ENCODE measurements around the gene TSPAN14. TPM values are rescaled to one million over a fixed set of nuclear protein-coding genes. Genes with fewer than 3 reads are reported as not detected.

TSPAN14 gene
- total and polyA plus RNA-seq, 2 of the 13 experiments (the other 11 are each of a cell fraction or from before 2014, with no cell fraction given), result 24.1 to 80.6 TPM

DNA sequence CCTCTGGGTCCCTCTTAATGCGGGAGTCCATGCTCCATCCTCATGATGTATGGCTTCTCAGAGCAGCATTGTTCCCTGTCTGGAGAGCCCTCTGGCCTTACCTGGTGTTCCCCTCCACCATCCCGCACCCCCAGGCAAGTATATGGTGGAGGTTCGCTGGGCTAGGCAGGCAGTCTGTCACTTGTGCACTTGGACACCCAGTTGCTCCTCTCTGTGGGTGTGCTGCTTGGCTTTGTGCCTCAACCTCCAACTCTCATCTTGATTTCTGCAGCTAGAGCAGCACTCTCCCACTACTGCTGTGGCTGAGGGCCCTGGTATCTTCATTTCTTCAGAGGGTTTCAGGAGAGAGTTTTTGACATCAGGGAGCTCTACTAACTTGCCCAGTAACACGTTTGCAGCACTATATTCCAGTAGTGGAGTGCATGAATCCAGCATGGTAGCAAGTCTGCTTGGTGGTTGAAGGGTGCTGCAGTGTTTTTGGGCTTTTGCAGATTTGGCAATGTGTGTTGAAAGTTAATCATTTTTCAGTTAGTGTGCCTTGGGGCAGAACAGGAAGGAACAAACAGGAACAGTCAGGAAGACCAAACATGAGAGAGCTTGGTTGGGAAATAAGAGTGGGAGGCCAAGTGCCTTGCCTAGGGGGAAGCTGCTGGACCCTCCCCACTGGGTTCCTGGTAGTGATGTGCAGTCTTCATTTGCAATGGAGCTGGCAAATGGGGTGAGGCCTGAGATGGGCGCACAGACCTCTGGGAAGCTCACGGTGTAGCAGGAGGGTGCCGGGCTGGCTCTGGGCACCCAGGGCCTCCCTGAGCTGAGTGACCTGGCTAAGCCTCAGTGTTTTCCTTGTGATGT is 37.4 kb downstream of the TSPAN14 start (continued):
- TF ChIP-seq, protein P1, sequence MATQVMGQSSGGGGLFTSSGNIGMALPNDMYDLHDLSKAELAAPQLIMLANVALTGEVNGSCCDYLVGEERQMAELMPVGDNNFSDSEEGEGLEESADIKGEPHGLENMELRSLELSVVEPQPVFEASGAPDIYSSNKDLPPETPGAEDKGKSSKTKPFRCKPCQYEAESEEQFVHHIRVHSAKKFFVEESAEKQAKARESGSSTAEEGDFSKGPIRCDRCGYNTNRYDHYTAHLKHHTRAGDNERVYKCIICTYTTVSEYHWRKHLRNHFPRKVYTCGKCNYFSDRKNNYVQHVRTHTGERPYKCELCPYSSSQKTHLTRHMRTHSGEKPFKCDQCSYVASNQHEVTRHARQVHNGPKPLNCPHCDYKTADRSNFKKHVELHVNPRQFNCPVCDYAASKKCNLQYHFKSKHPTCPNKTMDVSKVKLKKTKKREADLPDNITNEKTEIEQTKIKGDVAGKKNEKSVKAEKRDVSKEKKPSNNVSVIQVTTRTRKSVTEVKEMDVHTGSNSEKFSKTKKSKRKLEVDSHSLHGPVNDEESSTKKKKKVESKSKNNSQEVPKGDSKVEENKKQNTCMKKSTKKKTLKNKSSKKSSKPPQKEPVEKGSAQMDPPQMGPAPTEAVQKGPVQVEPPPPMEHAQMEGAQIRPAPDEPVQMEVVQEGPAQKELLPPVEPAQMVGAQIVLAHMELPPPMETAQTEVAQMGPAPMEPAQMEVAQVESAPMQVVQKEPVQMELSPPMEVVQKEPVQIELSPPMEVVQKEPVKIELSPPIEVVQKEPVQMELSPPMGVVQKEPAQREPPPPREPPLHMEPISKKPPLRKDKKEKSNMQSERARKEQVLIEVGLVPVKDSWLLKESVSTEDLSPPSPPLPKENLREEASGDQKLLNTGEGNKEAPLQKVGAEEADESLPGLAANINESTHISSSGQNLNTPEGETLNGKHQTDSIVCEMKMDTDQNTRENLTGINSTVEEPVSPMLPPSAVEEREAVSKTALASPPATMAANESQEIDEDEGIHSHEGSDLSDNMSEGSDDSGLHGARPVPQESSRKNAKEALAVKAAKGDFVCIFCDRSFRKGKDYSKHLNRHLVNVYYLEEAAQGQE (IDR thresholded peaks at IDR 0.05; ENCODE audit: borderline replicate concordance in 1 of 2, low read depth in 1 of 2, low read length in 2 of 2), result no peak
- TF ChIP-seq ZNF124 (CRISPR knock-in tag; IDR thresholded peaks at IDR 0.05) (no peak; the same call in 1 of the 2 replicates), NR2F1 (CRISPR knock-in tag; IDR thresholded peaks at IDR 0.05) (no peak), ZBTB42 (CRISPR knock-in tag; IDR thresholded peaks at IDR 0.05) (no peak), KAT8 (CRISPR knock-in tag; IDR thresholded peaks at IDR 0.05) (peak; percentile 61; the same call in 1 of the 2 replicates), ZNF790 (CRISPR knock-in tag; IDR thresholded peaks at IDR 0.05; ENCODE audit: borderline replicate concordance) (0 out of 2 replicates have a peak, but pooled peaks have one; percentile 56), POLR2G (IDR thresholded peaks at IDR 0.05; ENCODE audit: low read depth, low read length) (no peak), ZNF644 (CRISPR knock-in tag; IDR thresholded peaks at IDR 0.05; ENCODE audit: low read depth) (peak; percentile 87), ZMYM3 (CRISPR knock-in tag; IDR thresholded peaks at IDR 0.05) (peak; percentile 69; the same call in 1 of the 2 replicates), GABPA (IDR thresholded peaks at IDR 0.05; ENCODE audit: low read depth, low read length) (no peak), GABPA (CRISPR knock-in tag; IDR thresholded peaks at IDR 0.05; ENCODE audit: low read depth) (peak; percentile 54), NCOA2 (CRISPR knock-in tag; IDR thresholded peaks at IDR 0.05) (peak; percentile 95), ZNF777 (CRISPR knock-in tag; IDR thresholded peaks at IDR 0.05) (no peak), ZNF530 (CRISPR knock-in tag; IDR thresholded peaks at IDR 0.05; ENCODE audit: low read depth) (no peak), ZNF326 (CRISPR knock-in tag; IDR thresholded peaks at IDR 0.05; ENCODE audit: borderline replicate concordance) (no peak), ZBTB38 (CRISPR knock-in tag; IDR thresholded peaks at IDR 0.05) (no peak), ZSCAN21 (CRISPR knock-in tag; IDR thresholded peaks at IDR 0.05; ENCODE audit: borderline replicate concordance) (0 out of 2 replicates have a peak, but pooled peaks have one; percentile 66), IKZF1 (IDR thresholded peaks at IDR 0.05) (no peak), ATF7 (IDR thresholded peaks at IDR 0.05) (no peak), ATF7 (CRISPR knock-in tag; IDR thresholded peaks at IDR 0.05) (no peak; the same call in 1 of the 2 replicates), ELF4 (CRISPR knock-in tag; IDR thresholded peaks at IDR 0.05; ENCODE audit: borderline replicate concordance) (no peak), ZNF780A (CRISPR knock-in tag; IDR thresholded peaks at IDR 0.05) (no peak)
- TF ChIP-seq, protein P2, sequence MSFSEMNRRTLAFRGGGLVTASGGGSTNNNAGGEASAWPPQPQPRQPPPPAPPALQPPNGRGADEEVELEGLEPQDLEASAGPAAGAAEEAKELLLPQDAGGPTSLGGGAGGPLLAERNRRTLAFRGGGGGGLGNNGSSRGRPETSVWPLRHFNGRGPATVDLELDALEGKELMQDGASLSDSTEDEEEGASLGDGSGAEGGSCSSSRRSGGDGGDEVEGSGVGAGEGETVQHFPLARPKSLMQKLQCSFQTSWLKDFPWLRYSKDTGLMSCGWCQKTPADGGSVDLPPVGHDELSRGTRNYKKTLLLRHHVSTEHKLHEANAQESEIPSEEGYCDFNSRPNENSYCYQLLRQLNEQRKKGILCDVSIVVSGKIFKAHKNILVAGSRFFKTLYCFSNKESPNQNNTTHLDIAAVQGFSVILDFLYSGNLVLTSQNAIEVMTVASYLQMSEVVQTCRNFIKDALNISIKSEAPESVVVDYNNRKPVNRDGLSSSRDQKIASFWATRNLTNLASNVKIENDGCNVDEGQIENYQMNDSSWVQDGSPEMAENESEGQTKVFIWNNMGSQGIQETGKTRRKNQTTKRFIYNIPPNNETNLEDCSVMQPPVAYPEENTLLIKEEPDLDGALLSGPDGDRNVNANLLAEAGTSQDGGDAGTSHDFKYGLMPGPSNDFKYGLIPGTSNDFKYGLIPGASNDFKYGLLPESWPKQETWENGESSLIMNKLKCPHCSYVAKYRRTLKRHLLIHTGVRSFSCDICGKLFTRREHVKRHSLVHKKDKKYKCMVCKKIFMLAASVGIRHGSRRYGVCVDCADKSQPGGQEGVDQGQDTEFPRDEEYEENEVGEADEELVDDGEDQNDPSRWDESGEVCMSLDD (CRISPR knock-in tag; IDR thresholded peaks at IDR 0.05; ENCODE audit: borderline replicate concordance), result no peak
- TF ChIP-seq, protein P3, sequence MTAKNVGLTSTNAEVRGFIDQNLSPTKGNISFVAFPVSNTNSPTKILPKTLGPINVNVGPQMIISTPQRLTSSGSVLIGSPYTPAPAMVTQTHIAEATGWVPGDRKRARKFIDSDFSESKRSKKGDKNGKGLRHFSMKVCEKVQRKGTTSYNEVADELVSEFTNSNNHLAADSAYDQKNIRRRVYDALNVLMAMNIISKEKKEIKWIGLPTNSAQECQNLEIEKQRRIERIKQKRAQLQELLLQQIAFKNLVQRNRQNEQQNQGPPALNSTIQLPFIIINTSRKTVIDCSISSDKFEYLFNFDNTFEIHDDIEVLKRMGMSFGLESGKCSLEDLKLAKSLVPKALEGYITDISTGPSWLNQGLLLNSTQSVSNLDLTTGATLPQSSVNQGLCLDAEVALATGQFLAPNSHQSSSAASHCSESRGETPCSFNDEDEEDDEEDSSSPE (CRISPR knock-in tag; IDR thresholded peaks at IDR 0.05), result peak; percentile 54; the same call in 1 of the 2 replicates
